Raji (cell line): ENCODE results near the gene OR51I2.

Experiments
- POLR2A ChIP-seq: IDR thresholded peaks from 2 replicates; pipeline ENCODE4 v1.6.1; 2011; ENCODE audit warnings: low read depth, low read length, control low read depth; ENCODE audit not compliant: insufficient read depth

The OR51I2 gene

GRCh38 chr11:5489576-5490357, 40.6 kb downstream of the OR51I2 start:
- no peak for TF ChIP-seq POLR2A

GRCh38 chr11:5499671-5500070, 50.5 kb downstream of the OR51I2 start:
- no peak for TF ChIP-seq POLR2A

GRCh38 chr11:5500393-5500801, 51.3 kb downstream of the OR51I2 start:
- no peak for TF ChIP-seq POLR2A

GRCh38 chr11:5504403-5504921, 55.3 kb downstream of the OR51I2 start:
- no peak for TF ChIP-seq POLR2A

- TF ChIP-seq POLR2A = no peak
Observed at GRCh38 chr11:5505363-5506048, 56.4 kb downstream of the OR51I2 start.
